NCI-H128 (cell line): ENCODE measurements around the gene PLVAP.
A peak's percentile ranks its signal among the peaks of the same experiment; 100 is the strongest.

ENCODE experiments used
- DNase-seq: peaks from one replicate; lab custom pipeline; 2025; ENCODE audit not compliant: unreplicated experiment; lab: John Stamatoyannopoulos, UW

PLVAP gene

DNA sequence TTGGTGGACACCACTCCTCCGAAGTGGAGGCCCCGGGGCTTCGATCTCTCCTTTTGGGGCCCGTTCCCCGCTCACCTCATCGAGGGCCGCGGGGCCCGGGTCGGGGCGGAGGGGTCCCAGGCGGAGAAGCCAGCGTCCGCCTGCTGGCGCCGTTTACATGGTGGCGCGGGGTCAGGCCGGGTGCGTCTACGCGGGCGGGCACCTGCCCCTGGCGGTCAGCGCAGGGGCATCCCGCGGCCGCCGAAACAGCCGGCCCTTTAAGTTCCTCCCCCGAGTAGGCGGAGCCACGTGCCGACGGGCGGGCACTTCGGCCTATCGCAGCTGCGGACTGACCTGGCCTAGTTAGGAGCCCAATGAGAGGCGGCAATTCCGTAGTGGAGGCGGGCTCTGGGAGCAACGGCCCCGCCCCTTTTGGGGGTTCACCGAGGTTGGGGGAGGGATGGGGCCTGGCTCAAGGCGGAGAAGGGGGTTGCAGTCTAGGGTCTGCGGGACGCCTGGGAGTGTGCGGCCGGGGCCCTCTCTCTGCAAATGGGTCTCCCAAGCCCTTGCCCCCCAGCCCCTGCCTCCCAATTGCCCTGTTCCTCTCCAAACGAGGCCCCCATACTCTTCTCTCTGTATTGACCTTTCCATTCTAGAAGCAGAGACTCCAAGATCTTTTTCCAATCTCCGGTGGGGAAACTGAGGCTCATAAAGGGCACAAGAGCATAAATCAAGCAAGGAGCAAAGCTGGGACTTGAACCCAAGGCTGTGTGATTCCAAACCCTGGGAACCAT lies 73.8 kb downstream of the PLVAP start, which contains the start of gene ABHD8:
ABHD8 (minus strand) TSS at position 259 of the 773 bp plus-strand sequence. CDS start 1,809 bp downstream, outside the sequence.
- DNase-seq, result peak; percentile 92

DNA sequence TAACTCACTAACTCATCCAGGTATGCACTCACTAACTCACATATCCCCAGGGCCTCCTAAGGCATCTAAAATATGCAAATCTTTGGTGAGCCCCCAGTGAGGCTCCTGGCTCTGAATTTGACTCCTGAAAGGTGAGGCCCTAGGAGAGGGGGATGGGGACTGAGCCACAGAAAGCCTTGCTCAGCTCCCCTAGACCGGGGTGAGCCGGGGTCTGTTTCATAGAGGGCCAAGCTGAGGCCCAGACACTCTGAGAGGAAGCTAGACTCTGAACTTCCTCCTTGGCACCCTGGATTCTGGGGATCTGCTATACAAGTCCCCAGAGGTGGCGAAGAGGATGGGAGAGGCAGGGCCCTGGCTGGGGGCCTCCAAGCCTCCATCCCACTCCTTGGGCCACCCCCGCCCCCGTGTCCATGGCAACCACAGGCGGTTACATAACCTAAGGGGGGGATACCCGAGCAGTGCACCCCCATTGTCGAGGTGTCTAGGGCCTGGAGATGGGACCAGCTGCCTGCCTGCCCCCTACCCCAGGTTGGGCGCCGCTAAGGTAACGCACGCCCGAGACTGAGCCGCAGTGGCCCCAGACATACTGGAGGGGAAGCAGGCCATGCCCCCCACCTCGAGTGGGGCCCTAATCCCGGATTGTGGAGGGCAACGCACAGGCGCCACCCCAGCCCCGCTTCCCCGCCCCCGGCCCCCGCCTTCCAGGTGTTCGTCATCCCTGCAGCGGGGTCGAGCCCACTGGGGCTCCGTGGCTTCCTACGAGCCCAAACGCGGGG lies 74.6 kb downstream of the PLVAP start:
- DNase-seq, result no peak
